ENCODE measurements around the gene COA1. TPM values are rescaled to one million over a fixed set of nuclear protein-coding genes. Genes with fewer than 3 reads are reported as not detected.

The COA1 gene
- total and polyA plus RNA-seq, 2 donors (not counting 3 experiments of a cell fraction or from before 2014, with no cell fraction given), result 38.1 to 55.1 TPM

GRCh38 chr7:43757073-43757720, 27.9 kb upstream of the COA1 start:
- Histone ChIP-seq H3K4me1 (ENCODE audit: control insufficient read depth, extremely low read depth, insufficient read depth, low read length) (peaks cover 4% of the 10 kb centered on the region), H3K27me3 (ENCODE audit: control insufficient read depth in 2 of 2, insufficient read depth in 2 of 2, low read length in 2 of 2) (peaks cover 0 to 5% of the 10 kb centered on the region in 2 experiments), H2AFZ (ENCODE audit: low read depth, low read length) (no peak overlapping the region), H3K4me3 (replicated peaks in 1 of 3; ENCODE audit: insufficient read depth in 1 of 3, low read depth in 1 of 3, low read length in 3 of 3) (no peak overlapping the region), H3K27ac (ENCODE audit: insufficient read depth, low read depth, low read length) (no peak overlapping the region), H3K9ac (replicated peaks; ENCODE audit: extremely low read depth, insufficient read depth, low read length) (no peak overlapping the region), H3K36me3 (ENCODE audit: control insufficient read depth in 2 of 2, extremely low read depth in 1 of 2, insufficient read depth in 2 of 2, low read length in 2 of 2) (no peaks in the 10 kb centered on the region), H3K9me1 (replicated peaks; ENCODE audit: control insufficient read depth, extremely low read depth, insufficient read depth, low read length) (no peaks in the 10 kb centered on the region), H3K9me3 (replicated peaks; ENCODE audit: control insufficient read depth, insufficient read depth, low read length) (no peaks in the 10 kb centered on the region), H3K4me2 (ENCODE audit: insufficient read depth, low read length) (no peak overlapping the region), H4K20me1 (replicated peaks; ENCODE audit: control insufficient read depth, extremely low read depth, insufficient read depth, low read length) (no peaks in the 10 kb centered on the region), H3K79me2 (ENCODE audit: control insufficient read depth, insufficient read depth, low read length) (no peaks in the 10 kb centered on the region)
- POLR2A ChIA-PET, result no interaction called here
- TF ChIP-seq POLR2A (IDR thresholded peaks at IDR 0.05; ENCODE audit: low read depth, low read length), result no peak
- DNase-seq (ENCODE audit: low read depth, low spot score), result no peak
- intact Hi-C loops (cut with micrococcal nuclease), result no loop called here
- no peak for FAIRE-seq
- CTCF ChIA-PET, result no interaction called here
- BruUV-seq (replicated peaks), result no TSS peak
- dilution Hi-C loops (cut with MboI; ENCODE audit: extremely low pct_ligation_motif_present, low sequenced_read_pairs), result no loop called here

- dilution Hi-C loops (cut with MboI; ENCODE audit: extremely low pct_ligation_motif_present, low sequenced_read_pairs) (no loop called here), intact Hi-C loops (cut with micrococcal nuclease) (no loop called here)
- DNase-seq (ENCODE audit: low read depth, low spot score) (no peak), FAIRE-seq (no peak)
- no peak overlapping the region for H2AFZ ChIP-seq (ENCODE audit: low read depth, low read length)
- H3K79me2 ChIP-seq (ENCODE audit: control insufficient read depth, insufficient read depth, low read length), result no peaks in the 10 kb centered on the region
- no peak for TF ChIP-seq MYC (IDR thresholded peaks at IDR 0.05; ENCODE audit: low read depth, low read length)
- TF ChIP-seq POLR2AphosphoS5 (IDR thresholded peaks at IDR 0.05; ENCODE audit: insufficient read depth, low read depth, low read length), result no peak
- TF ChIP-seq, protein P1, sequence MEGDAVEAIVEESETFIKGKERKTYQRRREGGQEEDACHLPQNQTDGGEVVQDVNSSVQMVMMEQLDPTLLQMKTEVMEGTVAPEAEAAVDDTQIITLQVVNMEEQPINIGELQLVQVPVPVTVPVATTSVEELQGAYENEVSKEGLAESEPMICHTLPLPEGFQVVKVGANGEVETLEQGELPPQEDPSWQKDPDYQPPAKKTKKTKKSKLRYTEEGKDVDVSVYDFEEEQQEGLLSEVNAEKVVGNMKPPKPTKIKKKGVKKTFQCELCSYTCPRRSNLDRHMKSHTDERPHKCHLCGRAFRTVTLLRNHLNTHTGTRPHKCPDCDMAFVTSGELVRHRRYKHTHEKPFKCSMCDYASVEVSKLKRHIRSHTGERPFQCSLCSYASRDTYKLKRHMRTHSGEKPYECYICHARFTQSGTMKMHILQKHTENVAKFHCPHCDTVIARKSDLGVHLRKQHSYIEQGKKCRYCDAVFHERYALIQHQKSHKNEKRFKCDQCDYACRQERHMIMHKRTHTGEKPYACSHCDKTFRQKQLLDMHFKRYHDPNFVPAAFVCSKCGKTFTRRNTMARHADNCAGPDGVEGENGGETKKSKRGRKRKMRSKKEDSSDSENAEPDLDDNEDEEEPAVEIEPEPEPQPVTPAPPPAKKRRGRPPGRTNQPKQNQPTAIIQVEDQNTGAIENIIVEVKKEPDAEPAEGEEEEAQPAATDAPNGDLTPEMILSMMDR (IDR thresholded peaks at IDR 0.05; ENCODE audit: extremely low read depth in 1 of 2, insufficient read depth in 1 of 2, low read depth in 1 of 2, low read length in 2 of 2), result no peak
- no peak for TF ChIP-seq JUN (IDR thresholded peaks at IDR 0.05; ENCODE audit: borderline replicate concordance, insufficient read depth, insufficient read length, low read depth)
- no peak for TF ChIP-seq EZH2 (IDR thresholded peaks at IDR 0.05; ENCODE audit: borderline replicate concordance, low read depth, low read length, severe bottlenecking)
- no peak for TF ChIP-seq FOS (IDR thresholded peaks at IDR 0.05; ENCODE audit: borderline replicate concordance, insufficient read depth, low read length)
- TF ChIP-seq MAX (IDR thresholded peaks at IDR 0.05; ENCODE audit: insufficient read depth, insufficient read length), result no peak
- TF ChIP-seq POLR2A (IDR thresholded peaks at IDR 0.05; ENCODE audit: low read depth, low read length), result no peak
- H3K27me3 ChIP-seq (ENCODE audit: control insufficient read depth in 2 of 2, insufficient read depth in 2 of 2, low read length in 2 of 2), result peaks cover 0 to 5% of the 10 kb centered on the region in 2 experiments
- BruUV-seq (replicated peaks), result no TSS peak
- H3K9me1 ChIP-seq (replicated peaks; ENCODE audit: control insufficient read depth, extremely low read depth, insufficient read depth, low read length), result no peaks in the 10 kb centered on the region
- no peak overlapping the region for H3K27ac ChIP-seq (ENCODE audit: insufficient read depth, low read depth, low read length)
- H4K20me1 ChIP-seq (replicated peaks; ENCODE audit: control insufficient read depth, extremely low read depth, insufficient read depth, low read length), result no peaks in the 10 kb centered on the region
- no peak overlapping the region for H3K9ac ChIP-seq (replicated peaks; ENCODE audit: extremely low read depth, insufficient read depth, low read length)
- no peaks in the 10 kb centered on the region for H3K36me3 ChIP-seq (ENCODE audit: control insufficient read depth in 2 of 2, extremely low read depth in 1 of 2, insufficient read depth in 2 of 2, low read length in 2 of 2)
- H3K4me3 ChIP-seq (replicated peaks in 1 of 3; ENCODE audit: insufficient read depth in 1 of 3, low read depth in 1 of 3, low read length in 3 of 3), result no peak overlapping the region
- H3K9me3 ChIP-seq (replicated peaks; ENCODE audit: control insufficient read depth, insufficient read depth, low read length), result no peaks in the 10 kb centered on the region
- no peak overlapping the region for H3K4me2 ChIP-seq (ENCODE audit: insufficient read depth, low read length)
- ChIA-PET POLR2A (no interaction called here), CTCF (interaction anchor here (0.9 kb wide), 1 partner anchor 174 kb away, joined by 3 read pairs; the partner anchor contains the start of gene STK17A)
- H3K4me1 ChIP-seq (ENCODE audit: control insufficient read depth, extremely low read depth, insufficient read depth, low read length), result peaks cover 4% of the 10 kb centered on the region
These were observed 27.2 kb upstream of the COA1 start for GRCh38 chr7:43756368-43757072.
